HEK293 (cell line): Measurements from ENCODE around the gene SMIM44.

Experiments used
- ZNF768 ChIP-seq: fragments of 450-650 bp; formaldehyde crosslinking; IDR thresholded peaks from 2 replicates; pipeline ENCODE4 v1.5.1; 2018; ENCODE audit warnings: missing biosample characterization, mild to moderate bottlenecking, missing genetic modification characterization
- TF ChIP-seq, protein P1 (sequence below): fragments of 450-650 bp; formaldehyde crosslinking; IDR thresholded peaks from 2 replicates; pipeline ENCODE4 v1.5.1; 2016; ENCODE audit warnings: missing biosample characterization, missing genetic modification characterization

DNA sequence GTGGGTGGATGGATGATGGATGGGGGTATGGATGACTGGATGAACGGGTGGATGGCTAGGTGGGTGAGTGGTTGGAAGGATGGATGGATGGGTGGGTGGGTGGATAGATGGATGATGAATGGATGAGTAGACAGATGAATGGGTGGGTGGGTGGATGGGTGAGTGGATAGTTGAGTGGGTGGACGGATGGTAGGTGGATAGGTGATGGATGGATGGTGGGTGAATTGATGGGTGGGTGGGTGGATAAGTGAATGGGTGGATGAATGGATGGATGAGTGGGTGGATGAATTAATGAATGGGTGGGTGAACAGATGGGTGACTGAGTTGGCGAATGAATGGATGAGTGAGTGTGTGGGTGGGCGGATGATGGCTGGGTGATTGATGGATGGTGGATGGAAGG, 7.8 kb downstream of the SMIM44 start:
- TF ChIP-seq ZNF768 (tag by site-specific recombination), result no peak
- TF ChIP-seq, protein P1, sequence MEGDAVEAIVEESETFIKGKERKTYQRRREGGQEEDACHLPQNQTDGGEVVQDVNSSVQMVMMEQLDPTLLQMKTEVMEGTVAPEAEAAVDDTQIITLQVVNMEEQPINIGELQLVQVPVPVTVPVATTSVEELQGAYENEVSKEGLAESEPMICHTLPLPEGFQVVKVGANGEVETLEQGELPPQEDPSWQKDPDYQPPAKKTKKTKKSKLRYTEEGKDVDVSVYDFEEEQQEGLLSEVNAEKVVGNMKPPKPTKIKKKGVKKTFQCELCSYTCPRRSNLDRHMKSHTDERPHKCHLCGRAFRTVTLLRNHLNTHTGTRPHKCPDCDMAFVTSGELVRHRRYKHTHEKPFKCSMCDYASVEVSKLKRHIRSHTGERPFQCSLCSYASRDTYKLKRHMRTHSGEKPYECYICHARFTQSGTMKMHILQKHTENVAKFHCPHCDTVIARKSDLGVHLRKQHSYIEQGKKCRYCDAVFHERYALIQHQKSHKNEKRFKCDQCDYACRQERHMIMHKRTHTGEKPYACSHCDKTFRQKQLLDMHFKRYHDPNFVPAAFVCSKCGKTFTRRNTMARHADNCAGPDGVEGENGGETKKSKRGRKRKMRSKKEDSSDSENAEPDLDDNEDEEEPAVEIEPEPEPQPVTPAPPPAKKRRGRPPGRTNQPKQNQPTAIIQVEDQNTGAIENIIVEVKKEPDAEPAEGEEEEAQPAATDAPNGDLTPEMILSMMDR (tag by site-specific recombination), result no peak
